ENCODE results near the gene SPATA25.
"Not testable (repeated sequence)": the region's sequence is repeated elsewhere in the genome, so short reads cannot be mapped to it uniquely, and the experiment has no call there.

Gene SPATA25

GRCh38 chr20:45905505-45906079, 18.2 kb upstream of the SPATA25 start:
- no peaks in the 10 kb centered on the region for H3K9me3 ChIP-seq (ENCODE audit: insufficient read depth, low read length)
- TF ChIP-seq YY1 (IDR thresholded peaks at IDR 0.05; ENCODE audit: insufficient read depth, insufficient read length) (no peak), ZNF274 (IDR thresholded peaks at IDR 0.05; ENCODE audit: low read depth, low read length) (no peak), SUZ12 (IDR thresholded peaks at IDR 0.05; ENCODE audit: extremely low read depth, insufficient read depth, insufficient read length) (no peak)
- peaks cover 13% of the 10 kb centered on the region for H3K4me1 ChIP-seq (ENCODE audit: insufficient read depth, insufficient read length)
- H3K4me3 ChIP-seq (ENCODE audit: insufficient read length, low read depth), result no peak overlapping the region
- H3K27me3 ChIP-seq (ENCODE audit: insufficient read depth, insufficient read length), result no peaks in the 10 kb centered on the region
- no peak for DNase-seq (ENCODE audit: low read depth, low spot score)
- no peak overlapping the region for H3K9ac ChIP-seq (ENCODE audit: insufficient read length, low read depth)
- H3K36me3 ChIP-seq (ENCODE audit: insufficient read depth, insufficient read length, low read length), result peaks cover 88% of the 10 kb centered on the region

- H3K36me3 ChIP-seq (ENCODE audit: insufficient read depth, insufficient read length, low read length), result peaks cover 90% of the 10 kb centered on the region
- peak overlapping the region; percentile 0 for H3K9ac ChIP-seq (ENCODE audit: insufficient read length, low read depth)
These were observed 17.4 kb upstream of the SPATA25 start for GRCh38 chr20:45904583-45905504.

GRCh38 chr20:45902199-45902701, 14.8 kb upstream of the SPATA25 start:
- Histone ChIP-seq H3K27me3 (ENCODE audit: insufficient read depth, insufficient read length) (no peaks in the 10 kb centered on the region), H3K36me3 (ENCODE audit: insufficient read depth, insufficient read length, low read length) (peaks cover 91% of the 10 kb centered on the region), H3K9me3 (ENCODE audit: insufficient read depth, low read length) (no peaks in the 10 kb centered on the region), H3K4me3 (ENCODE audit: insufficient read length, low read depth) (no peak overlapping the region), H3K9ac (ENCODE audit: insufficient read length, low read depth) (no peak overlapping the region), H3K4me1 (ENCODE audit: insufficient read depth, insufficient read length) (peaks cover 7% of the 10 kb centered on the region)
- TF ChIP-seq SUZ12 (IDR thresholded peaks at IDR 0.05; ENCODE audit: extremely low read depth, insufficient read depth, insufficient read length) (no peak), YY1 (IDR thresholded peaks at IDR 0.05; ENCODE audit: insufficient read depth, insufficient read length) (no peak), ZNF274 (IDR thresholded peaks at IDR 0.05; ENCODE audit: low read depth, low read length) (no peak)
- no peak for DNase-seq (ENCODE audit: low read depth, low spot score)

More at GRCh38 chr20:45904583-45905504, 17.4 kb upstream of the SPATA25 start:
- H3K4me3 ChIP-seq (ENCODE audit: insufficient read length, low read depth), result no peak overlapping the region
- TF ChIP-seq YY1 (IDR thresholded peaks at IDR 0.05; ENCODE audit: insufficient read depth, insufficient read length), result no peak
- TF ChIP-seq SUZ12 (IDR thresholded peaks at IDR 0.05; ENCODE audit: extremely low read depth, insufficient read depth, insufficient read length), result no peak
- TF ChIP-seq ZNF274 (IDR thresholded peaks at IDR 0.05; ENCODE audit: low read depth, low read length), result no peak
- H3K27me3 ChIP-seq (ENCODE audit: insufficient read depth, insufficient read length), result no peaks in the 10 kb centered on the region
- H3K4me1 ChIP-seq (ENCODE audit: insufficient read depth, insufficient read length), result peaks cover 10% of the 10 kb centered on the region
- no peaks in the 10 kb centered on the region for H3K9me3 ChIP-seq (ENCODE audit: insufficient read depth, low read length)
- no peak for DNase-seq (ENCODE audit: low read depth, low spot score)

GRCh38 chr20:45901332-45901731, 13.9 kb upstream of the SPATA25 start:
- DNase-seq (ENCODE audit: low read depth, low spot score); H3K9me3 ChIP-seq (ENCODE audit: insufficient read depth, low read length); H3K9ac ChIP-seq (ENCODE audit: insufficient read length, low read depth); H3K27me3 ChIP-seq (ENCODE audit: insufficient read depth, insufficient read length); H3K4me3 ChIP-seq (ENCODE audit: insufficient read length, low read depth); H3K4me1 ChIP-seq (ENCODE audit: insufficient read depth, insufficient read length): not testable (repeated sequence)
- peaks cover 93% of the 10 kb centered on the region for H3K36me3 ChIP-seq (ENCODE audit: insufficient read depth, insufficient read length, low read length)

- H3K4me1 ChIP-seq (ENCODE audit: insufficient read depth, insufficient read length), result no peaks in the 10 kb centered on the region
- no peaks in the 10 kb centered on the region for H3K9me3 ChIP-seq (ENCODE audit: insufficient read depth, low read length)
- TF ChIP-seq YY1 (IDR thresholded peaks at IDR 0.05; ENCODE audit: insufficient read depth, insufficient read length) (no peak), SUZ12 (IDR thresholded peaks at IDR 0.05; ENCODE audit: extremely low read depth, insufficient read depth, insufficient read length) (no peak), ZNF274 (IDR thresholded peaks at IDR 0.05; ENCODE audit: low read depth, low read length) (no peak)
- H3K36me3 ChIP-seq (ENCODE audit: insufficient read depth, insufficient read length, low read length), result peaks cover 88% of the 10 kb centered on the region
- H3K4me3 ChIP-seq (ENCODE audit: insufficient read length, low read depth), result no peak overlapping the region
- H3K9ac ChIP-seq (ENCODE audit: insufficient read length, low read depth), result no peak overlapping the region
- DNase-seq (ENCODE audit: low read depth, low spot score), result no peak
- H3K27me3 ChIP-seq (ENCODE audit: insufficient read depth, insufficient read length), result no peaks in the 10 kb centered on the region
These were observed 11.8 kb upstream of the SPATA25 start for GRCh38 chr20:45899046-45899835.

- no peaks in the 10 kb centered on the region for H3K9me3 ChIP-seq (ENCODE audit: insufficient read depth, low read length)
- no peak overlapping the region for H3K4me3 ChIP-seq (ENCODE audit: insufficient read length, low read depth)
- DNase-seq (ENCODE audit: low read depth, low spot score), result no peak
- peaks cover 84% of the 10 kb centered on the region for H3K36me3 ChIP-seq (ENCODE audit: insufficient read depth, insufficient read length, low read length)
- TF ChIP-seq YY1 (IDR thresholded peaks at IDR 0.05; ENCODE audit: insufficient read depth, insufficient read length) (no peak), SUZ12 (IDR thresholded peaks at IDR 0.05; ENCODE audit: extremely low read depth, insufficient read depth, insufficient read length) (no peak), ZNF274 (IDR thresholded peaks at IDR 0.05; ENCODE audit: low read depth, low read length) (no peak)
- H3K27me3 ChIP-seq (ENCODE audit: insufficient read depth, insufficient read length), result no peaks in the 10 kb centered on the region
- H3K9ac ChIP-seq (ENCODE audit: insufficient read length, low read depth), result no peak overlapping the region
- H3K4me1 ChIP-seq (ENCODE audit: insufficient read depth, insufficient read length), result no peaks in the 10 kb centered on the region
These were observed 10.9 kb upstream of the SPATA25 start for GRCh38 chr20:45898285-45898684.

GRCh38 chr20:45897692-45898091, 10.3 kb upstream of the SPATA25 start:
- peaks cover 84% of the 10 kb centered on the region for H3K36me3 ChIP-seq (ENCODE audit: insufficient read depth, insufficient read length, low read length)
- DNase-seq (ENCODE audit: low read depth, low spot score), result no peak
- TF ChIP-seq SUZ12 (IDR thresholded peaks at IDR 0.05; ENCODE audit: extremely low read depth, insufficient read depth, insufficient read length) (no peak), ZNF274 (IDR thresholded peaks at IDR 0.05; ENCODE audit: low read depth, low read length) (no peak), YY1 (IDR thresholded peaks at IDR 0.05; ENCODE audit: insufficient read depth, insufficient read length) (no peak)
- H3K27me3 ChIP-seq (ENCODE audit: insufficient read depth, insufficient read length), result no peaks in the 10 kb centered on the region
- no peak overlapping the region for H3K9ac ChIP-seq (ENCODE audit: insufficient read length, low read depth)
- no peaks in the 10 kb centered on the region for H3K9me3 ChIP-seq (ENCODE audit: insufficient read depth, low read length)
- H3K4me3 ChIP-seq (ENCODE audit: insufficient read length, low read depth), result no peak overlapping the region
- H3K4me1 ChIP-seq (ENCODE audit: insufficient read depth, insufficient read length), result no peaks in the 10 kb centered on the region

Measured in NT2/D1 (cell line).